GM21367 (cell line): Measurements from ENCODE around the gene GOLGA6L7.
"Not testable (repeated sequence)": the region's sequence is repeated elsewhere in the genome, so short reads cannot be mapped to it uniquely, and the experiment has no call there.

Experiments
- ATAC-seq: cut with Tn5 transposase; IDR thresholded peaks from one replicate; pipeline ENCODE4 v1.9.1; 2021; ENCODE audit not compliant: unreplicated experiment

Gene GOLGA6L7

GRCh38 chr15:28884151-28884940, 35.9 kb upstream of the GOLGA6L7 start:
- ATAC-seq, result no peak

- ATAC-seq, result no peak
These were observed 33.2 kb upstream of the GOLGA6L7 start for GRCh38 chr15:28881600-28881999.

DNA sequence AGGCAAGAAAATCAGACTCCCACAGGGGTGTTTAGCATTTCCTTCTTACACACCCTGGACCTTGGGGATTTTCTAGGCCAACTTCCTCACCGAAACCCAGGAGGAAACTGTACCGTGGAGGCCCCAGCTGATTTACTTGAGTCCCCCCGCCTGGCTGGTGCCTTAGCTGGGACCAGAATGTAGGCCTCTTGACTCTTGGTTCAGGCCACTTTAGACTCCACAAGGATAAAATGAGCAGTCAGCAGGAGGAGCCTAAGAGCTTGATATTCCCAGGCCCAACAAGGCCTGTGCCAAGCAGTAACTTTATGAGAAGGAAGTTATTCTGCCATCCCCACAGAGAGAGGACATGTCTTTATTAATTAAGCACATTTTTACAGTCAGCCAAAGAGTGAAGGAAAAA, 32.7 kb upstream of the GOLGA6L7 start:
- ATAC-seq, result no peak

DNA sequence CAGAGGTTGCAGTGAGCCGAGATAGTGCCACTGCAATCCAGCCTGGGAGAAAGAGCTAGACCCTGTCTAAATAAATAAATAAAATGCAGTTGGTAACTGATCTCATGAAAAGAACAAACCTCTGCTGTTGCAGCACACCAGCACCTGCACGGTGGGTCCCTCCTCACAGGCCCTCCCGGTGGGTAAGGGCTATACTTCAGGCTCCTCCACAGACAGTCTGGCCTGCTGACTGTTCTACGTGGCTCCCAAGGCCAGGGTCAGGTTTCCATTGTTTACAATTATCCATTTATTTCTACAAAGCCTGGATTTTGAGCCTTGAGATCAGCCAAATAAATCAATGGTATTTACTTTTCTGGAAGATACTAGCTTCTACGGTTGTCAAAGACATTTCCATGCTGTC, 32.2 kb upstream of the GOLGA6L7 start:
- no peak for ATAC-seq

GRCh38 chr15:28879551-28879950, 31.1 kb upstream of the GOLGA6L7 start:
- no peak for ATAC-seq

GRCh38 chr15:28878209-28878608, 29.8 kb upstream of the GOLGA6L7 start:
- no peak for ATAC-seq

DNA sequence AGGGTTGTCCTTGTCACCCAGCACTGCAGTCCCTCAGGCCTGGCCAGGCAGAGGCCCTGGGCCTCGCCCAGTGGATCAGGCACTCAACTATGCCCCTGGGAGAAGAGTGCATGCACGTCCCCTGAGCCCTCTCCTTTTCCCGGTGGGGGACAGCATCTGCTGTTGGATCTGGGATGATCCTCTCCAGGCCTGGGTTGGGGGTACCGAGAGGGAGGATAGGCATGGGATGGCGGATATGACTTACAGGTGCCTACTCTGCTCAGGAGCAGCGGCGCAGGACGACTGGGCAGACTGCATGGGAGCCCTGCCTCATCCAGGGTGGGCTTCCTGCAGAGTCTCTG, 28.4 kb upstream of the GOLGA6L7 start:
- no peak for ATAC-seq

GRCh38 chr15:28876131-28876844, 27.8 kb upstream of the GOLGA6L7 start:
- ATAC-seq, result no peak

DNA sequence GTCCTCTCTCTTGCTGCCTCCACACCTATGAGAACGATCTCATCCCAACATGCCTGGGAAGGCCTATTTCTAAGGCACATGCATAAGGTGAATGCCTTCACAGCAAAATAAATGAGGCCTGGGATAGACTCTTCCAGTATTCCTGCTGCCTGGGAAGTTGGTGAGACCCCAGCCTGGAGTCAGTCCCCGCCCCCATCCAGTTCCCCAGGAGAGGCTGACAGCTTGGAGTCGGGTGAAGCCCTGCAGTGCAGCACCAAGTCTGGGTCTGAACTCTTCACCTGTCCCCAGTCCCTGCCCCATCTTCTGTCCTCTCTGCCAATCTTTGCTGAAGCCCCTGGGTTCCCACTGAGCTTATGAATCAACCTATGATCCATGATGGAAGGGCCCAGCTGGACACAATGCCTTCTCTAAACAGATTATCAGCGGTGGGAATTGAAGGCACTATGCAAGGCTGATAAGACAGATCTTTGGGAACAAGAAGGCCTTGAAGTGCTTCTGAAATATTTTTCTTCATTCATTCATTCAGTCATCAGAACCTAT, 27.1 kb upstream of the GOLGA6L7 start:
- ATAC-seq, result no peak

GRCh38 chr15:28873585-28874190, 25.2 kb upstream of the GOLGA6L7 start:
- no peak for ATAC-seq

- no peak for ATAC-seq
These were observed 24.6 kb upstream of the GOLGA6L7 start for GRCh38 chr15:28873006-28873405.

DNA sequence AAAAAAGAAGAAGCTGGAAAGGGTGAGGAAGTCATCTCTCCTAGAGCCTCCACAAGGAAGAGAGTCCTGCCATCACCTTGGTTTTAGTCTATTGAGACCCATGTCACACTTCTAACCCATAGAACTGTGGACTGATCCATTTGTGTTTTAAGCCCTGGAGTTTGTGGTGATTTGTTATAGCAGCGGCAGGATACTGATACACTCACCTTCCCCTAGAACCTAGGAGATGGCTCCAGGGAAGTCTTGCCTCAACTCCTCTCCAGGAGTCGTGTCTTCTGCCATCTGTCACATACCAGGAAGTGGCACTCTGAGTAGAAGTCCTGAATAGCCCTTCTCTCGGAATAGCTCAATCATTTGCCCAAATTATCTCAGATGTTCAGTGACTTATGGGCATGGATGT, 22.7 kb upstream of the GOLGA6L7 start:
- ATAC-seq, result no peak

DNA sequence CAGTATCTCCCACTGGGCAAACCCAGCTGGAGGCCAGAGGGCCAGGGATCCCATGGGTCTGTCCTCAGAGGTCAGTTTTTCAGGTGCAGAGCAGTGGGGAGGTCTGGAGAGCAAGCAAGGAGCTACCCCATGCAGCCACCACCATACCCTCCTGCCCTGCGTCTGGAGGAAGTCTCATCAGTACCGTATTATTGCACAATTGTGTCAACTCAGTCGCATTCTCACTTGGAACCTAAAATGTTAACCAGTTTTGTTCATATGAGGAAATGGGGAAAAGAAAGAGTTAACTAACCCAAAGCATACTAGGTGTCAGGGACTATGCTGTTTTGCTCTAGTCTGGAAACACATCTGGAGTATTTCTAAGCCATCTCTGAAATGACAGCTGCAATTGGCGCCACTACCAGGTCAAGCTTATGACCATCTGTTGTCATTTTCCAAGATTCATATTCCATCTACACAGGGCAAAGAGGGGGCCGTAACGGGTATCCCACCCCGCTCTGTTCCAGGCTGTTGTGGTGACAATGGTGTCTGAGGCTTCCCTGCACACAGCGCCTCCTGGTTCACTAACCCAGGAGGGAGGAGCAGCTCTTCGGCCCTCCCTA, 20.4 kb upstream of the GOLGA6L7 start:
- ATAC-seq, result no peak

DNA sequence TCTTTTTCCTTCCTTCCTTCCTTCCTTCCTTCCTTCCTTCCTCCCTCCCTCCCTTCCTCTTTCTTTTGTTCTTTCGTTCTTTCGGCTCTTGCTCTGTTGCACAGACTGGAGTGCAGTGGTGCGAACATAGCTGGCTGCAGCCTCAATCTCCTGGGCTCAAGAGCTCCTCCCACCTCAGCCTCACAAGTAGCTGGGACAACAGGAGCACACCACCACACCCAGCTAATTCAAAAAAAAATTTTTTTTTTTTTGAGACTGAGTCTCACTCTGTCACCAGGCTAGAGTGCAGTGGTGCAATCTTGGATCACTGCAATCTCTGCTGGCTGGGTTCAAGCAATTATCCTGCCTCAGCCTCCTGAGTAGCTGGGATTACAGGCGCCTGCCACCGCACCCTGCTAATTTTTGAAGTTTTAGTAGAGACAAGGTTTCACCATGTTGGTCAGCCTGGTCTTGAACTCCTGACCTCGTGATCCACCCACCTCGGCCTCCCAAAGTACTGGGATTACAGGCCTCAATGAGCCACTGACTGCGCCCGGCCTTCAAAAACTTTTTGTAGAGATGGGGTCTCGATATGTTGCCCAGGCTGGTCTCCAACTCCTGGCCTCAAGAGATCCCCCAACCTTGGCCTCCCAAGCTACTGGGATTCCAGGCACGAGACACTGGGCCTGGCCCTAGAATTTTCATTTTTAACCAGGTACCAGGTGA, 13.3 kb upstream of the GOLGA6L7 start:
- not testable (repeated sequence) for ATAC-seq

- ATAC-seq, result no peak
These were observed 12.6 kb upstream of the GOLGA6L7 start for GRCh38 chr15:28861031-28861534.

DNA sequence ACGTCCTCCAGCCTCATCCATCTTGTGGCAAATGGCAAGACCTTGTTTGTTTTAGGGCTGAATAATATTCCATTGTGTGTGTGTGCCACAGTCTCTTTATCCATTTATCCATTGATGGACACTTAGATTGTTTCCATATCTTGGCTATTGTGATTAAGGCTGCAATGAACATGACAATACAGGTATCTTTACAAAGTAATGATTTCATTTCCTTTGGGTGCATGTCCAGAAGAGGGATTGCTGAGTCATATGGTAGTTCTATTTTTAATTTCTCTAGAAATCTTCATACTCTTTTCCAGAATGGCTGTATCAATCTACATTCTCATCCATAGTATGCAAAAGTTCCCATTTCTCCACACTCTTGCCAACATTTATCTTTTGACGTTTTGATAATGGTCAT, 6.1 kb upstream of the GOLGA6L7 start:
- ATAC-seq, result not testable (repeated sequence)

GRCh38 chr15:28853654-28854053, 5.2 kb upstream of the GOLGA6L7 start:
- not testable (repeated sequence) for ATAC-seq

DNA sequence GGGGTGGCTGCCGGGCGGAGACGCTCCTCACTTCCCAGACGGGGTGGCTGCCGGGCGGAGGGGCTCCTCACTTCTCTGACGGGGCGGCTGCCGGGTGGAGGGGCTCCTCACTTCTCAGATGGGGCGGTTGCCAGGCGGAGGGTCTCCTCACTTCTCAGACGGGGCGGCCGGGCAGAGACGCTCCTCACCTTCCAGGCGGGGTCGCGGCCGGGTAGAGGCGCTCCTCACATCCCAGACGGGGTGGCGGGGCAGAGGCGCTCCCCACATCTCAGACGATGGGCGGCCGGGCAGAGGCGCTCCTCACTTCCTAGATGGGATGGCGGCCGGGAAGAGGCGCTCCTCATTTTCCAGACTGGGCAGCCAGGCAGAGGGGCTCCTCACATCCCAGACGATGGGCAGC, 1.3 kb upstream of the GOLGA6L7 start:
- ATAC-seq, result not testable (repeated sequence)

GRCh38 chr15:28849271-28849670, 827 bp upstream of the GOLGA6L7 start:
- not testable (repeated sequence) for ATAC-seq

- ATAC-seq, result not testable (repeated sequence)
These were observed 485 bp downstream of the GOLGA6L7 start for GRCh38 chr15:28847959-28848358.

DNA sequence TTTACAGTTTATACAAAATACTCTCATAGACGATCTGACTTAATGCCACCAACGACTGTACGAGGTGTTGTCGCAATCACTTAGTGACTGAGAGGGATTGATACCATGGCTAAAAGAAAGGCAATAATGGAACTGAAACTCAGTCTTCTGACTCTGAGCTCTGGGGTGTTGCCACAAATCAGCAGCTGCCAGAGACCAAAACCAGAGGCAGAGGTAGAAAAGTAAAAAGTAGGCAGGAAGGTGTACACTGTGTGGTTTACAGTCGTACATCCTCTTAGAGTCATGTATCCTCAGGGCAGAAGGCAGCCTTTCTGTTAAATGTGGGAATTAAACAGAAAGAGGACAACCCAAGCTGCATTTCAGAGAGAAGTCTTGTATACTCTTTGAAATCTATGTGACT, 1.2 kb downstream of the GOLGA6L7 start:
- not testable (repeated sequence) for ATAC-seq
